Epithelial cell of esophagus (primary cell): ENCODE data around the gene DPP6.

Experiments used
- DNase-seq: peaks from one replicate; pipeline ENCODE4 v3.0.0; 2010; ENCODE audit warnings: low read depth
- H3K4me3 ChIP-seq: 2 replicates; pipeline ENCODE4 v1.5.1; 2011; ENCODE audit warnings: mild to moderate bottlenecking, low read length, control low read depth
- TF ChIP-seq, protein P1 (sequence below): IDR thresholded peaks from 2 replicates; pipeline ENCODE4 v1.5.1; 2011; ENCODE audit warnings: low read depth, mild to moderate bottlenecking, low read length, control low read depth, inconsistent platforms; ENCODE audit not compliant: insufficient read depth; ENCODE audit errors: missing control alignments

The DPP6 gene

DNA sequence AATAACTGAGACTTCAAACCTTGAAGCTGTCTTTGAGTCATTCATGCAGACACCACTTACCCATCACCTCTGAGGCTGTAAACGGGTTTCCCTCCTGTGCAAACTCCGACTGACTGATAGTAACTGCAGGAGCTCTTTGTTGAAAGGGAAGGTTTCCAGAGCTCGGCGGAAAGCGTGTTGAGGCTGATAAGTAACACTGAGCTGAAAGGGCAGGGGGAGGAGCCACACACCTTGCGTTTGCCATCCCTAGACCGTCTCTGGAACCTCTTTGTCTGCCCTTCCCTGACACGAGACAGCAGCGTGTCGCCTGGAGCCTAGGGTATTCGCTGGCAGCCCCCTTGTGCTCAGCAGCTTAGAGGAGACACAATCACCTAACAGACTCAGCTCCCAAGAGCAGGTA, 816.7 kb downstream of the DPP6 start:
- no peak overlapping the region for H3K4me3 ChIP-seq
- TF ChIP-seq, protein P1, sequence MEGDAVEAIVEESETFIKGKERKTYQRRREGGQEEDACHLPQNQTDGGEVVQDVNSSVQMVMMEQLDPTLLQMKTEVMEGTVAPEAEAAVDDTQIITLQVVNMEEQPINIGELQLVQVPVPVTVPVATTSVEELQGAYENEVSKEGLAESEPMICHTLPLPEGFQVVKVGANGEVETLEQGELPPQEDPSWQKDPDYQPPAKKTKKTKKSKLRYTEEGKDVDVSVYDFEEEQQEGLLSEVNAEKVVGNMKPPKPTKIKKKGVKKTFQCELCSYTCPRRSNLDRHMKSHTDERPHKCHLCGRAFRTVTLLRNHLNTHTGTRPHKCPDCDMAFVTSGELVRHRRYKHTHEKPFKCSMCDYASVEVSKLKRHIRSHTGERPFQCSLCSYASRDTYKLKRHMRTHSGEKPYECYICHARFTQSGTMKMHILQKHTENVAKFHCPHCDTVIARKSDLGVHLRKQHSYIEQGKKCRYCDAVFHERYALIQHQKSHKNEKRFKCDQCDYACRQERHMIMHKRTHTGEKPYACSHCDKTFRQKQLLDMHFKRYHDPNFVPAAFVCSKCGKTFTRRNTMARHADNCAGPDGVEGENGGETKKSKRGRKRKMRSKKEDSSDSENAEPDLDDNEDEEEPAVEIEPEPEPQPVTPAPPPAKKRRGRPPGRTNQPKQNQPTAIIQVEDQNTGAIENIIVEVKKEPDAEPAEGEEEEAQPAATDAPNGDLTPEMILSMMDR: no peak
- DNase-seq: no peak

DNA sequence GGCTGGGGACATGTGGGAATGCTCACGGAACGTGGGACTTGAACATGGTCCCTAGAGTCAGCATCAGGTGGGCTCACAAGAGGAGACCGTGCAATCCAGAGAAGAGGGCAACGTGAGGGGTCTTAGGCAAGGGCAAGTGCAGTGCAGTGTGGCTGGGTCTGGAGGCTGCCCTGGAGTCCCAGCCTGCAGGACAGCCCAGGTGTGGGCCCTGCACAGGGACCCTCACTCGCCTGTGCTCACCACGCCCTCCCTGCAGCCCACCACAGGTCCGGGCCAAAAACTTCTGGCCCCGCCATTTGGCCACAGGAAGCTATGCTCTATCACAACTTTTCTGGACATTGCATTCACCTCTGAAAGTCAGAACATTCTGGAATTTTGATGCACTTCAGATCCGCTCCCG, 817.2 kb downstream of the DPP6 start:
- DNase-seq: no peak
- no peak overlapping the region for H3K4me3 ChIP-seq
- TF ChIP-seq, protein P1: no peak

DNA sequence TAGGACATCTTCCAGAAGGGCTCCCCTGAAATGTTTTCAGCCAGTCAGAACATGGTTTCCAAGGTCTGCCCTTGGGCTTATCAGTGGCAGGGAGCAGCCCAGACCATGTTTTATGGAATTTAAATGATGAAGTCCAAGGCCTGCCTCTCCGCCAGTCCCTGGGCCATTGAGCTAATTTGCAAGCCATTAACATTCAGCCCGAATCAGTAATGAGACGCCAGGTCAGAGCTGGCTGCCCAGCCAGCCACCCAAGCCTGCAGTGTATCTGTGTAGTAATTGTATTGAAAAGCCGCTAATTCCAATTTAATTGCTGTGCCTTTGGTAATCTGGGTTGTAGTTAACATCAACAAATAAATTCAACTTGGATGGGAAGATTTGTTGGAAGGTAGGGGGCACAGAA, 819.3 kb downstream of the DPP6 start:
- no peak overlapping the region for H3K4me3 ChIP-seq
- TF ChIP-seq, protein P1: no peak
- DNase-seq: no peak

DNA sequence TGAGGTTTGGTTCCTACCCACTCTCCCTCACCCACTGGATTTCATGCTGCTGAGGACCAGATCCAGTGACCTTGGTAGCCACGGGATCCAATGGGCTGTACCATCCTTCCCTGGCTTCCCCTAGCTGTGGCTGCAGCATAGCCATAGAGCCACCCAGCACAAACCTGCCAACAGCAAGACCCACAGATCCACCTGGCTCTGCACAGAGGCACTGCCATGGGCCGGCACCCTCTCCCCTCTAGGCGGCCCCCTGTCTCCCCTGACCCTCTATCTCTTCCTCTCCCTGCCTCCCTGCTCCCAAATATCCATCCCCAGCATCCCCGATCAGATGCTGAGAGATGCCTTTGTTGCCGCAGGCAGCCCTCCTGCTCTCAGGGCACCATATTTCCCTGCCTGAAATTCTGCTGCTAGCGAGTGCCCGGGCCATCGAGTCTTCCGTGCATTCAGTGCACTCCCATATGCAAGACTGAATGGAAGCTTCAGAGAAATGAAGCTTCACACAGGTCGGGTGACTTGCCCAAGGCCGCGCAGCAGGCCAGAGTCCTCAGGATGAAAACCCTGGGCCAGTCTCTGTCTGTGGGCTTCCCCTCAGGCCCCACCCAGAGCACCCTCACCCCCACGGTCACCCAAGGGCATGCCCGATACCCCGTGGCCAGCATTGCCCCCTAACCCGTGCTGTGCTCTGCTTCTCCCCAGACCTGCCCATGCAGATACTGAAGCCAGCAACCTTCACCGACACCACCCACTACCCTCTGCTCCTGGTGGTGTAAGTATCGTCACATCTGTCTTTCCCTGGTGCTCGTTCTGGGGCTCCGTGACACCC, 819.9 kb downstream of the DPP6 start:
- H3K4me3 ChIP-seq: no peak overlapping the region
- TF ChIP-seq, protein P1: no peak
- DNase-seq: no peak

DNA sequence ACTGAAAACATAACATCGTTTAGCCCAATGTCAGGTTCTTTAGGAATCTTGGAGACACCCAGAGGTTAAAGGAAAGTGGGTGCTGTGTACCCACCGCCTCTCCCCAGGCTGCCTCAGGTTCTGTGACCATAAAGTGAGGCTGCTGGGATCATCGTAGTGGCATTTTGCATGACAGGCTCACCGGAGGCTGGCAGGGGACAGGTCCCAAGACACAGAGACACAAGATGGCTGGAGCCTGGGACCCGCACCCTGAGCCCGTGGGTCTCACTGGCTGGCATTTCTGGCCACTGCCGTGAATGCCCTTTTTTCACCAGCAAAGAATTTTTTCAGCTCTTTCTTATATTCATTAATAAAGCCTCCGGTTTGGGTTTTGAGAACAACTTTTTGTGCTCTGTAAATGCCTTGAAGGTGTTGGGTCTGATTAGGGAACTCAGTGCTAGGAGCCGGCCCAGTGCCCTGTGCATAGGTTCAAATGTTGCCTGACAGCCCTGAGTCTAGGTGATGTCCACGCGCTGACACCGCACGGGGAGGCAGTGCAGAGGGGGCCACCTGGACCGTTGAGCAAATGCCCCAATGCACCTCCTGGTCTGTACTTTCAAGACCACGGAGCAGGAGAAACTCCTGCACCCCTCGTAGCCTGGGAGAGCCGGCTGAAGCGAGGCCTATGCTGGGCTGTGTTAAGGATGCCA, 820.8 kb downstream of the DPP6 start:
- TF ChIP-seq, protein P1: no peak
- no peak for DNase-seq
- no peak overlapping the region for H3K4me3 ChIP-seq

DNA sequence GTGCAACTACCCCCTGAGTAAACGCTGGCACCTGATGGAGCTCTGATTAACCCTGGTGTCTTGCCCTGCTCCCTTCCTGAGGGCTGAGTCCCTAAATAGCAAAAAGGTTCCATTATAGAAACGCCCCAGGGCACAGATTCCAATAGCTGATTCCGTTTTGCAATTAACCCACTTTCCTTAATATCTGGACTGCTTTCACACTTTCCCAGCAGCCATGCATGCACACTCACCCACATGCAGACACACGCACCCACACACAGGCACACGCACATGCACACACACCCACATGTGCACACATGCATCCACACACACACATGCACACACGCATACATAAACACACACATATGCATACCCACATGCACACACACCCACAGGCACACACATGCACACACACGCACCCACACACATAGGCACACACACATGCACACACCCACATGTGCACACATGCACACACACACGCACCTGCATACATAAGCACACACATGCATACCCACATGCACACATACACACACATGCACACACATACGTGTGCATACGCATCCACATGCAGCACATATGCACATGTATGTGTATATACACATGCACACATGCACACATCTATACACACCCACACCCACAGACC, 821.4 kb downstream of the DPP6 start:
- no peak overlapping the region for H3K4me3 ChIP-seq
- TF ChIP-seq, protein P1: no peak
- DNase-seq: no peak
